Pons (tissue), 1 donor: ENCODE measurements around the gene SLFN12L.
"Not testable (repeated sequence)": the region's sequence is repeated elsewhere in the genome, so short reads cannot be mapped to it uniquely, and the experiment has no call there.

ENCODE experiments used
- DNase-seq: peaks from one replicate; pipeline ENCODE4 v3.0.0-alpha.2; 2016; ENCODE audit warnings: low spot score

Gene SLFN12L

GRCh38 chr17:35542990-35543389 lies 5.5 kb upstream of the SLFN12L start:
- no peak for DNase-seq

GRCh38 chr17:35541434-35541833 lies 4.0 kb upstream of the SLFN12L start:
- no peak for DNase-seq

- DNase-seq = peak; percentile 56
Observed at GRCh38 chr17:35540589-35541404, 3.3 kb upstream of the SLFN12L start.

- DNase-seq = no peak
Observed at GRCh38 chr17:35539659-35540026, 2.2 kb upstream of the SLFN12L start.

GRCh38 chr17:35536664-35537171 lies 760 bp downstream of the SLFN12L start:
- DNase-seq = no peak

GRCh38 chr17:35535406-35535805 lies 2.1 kb downstream of the SLFN12L start:
- not testable (repeated sequence) for DNase-seq

GRCh38 chr17:35534576-35535093 lies 2.8 kb downstream of the SLFN12L start:
- DNase-seq = no peak

GRCh38 chr17:35531160-35531559 lies 6.3 kb downstream of the SLFN12L start:
- no peak for DNase-seq

- DNase-seq = no peak
Observed at GRCh38 chr17:35529866-35530265, 7.6 kb downstream of the SLFN12L start.

GRCh38 chr17:35529326-35529725 lies 8.2 kb downstream of the SLFN12L start:
- not testable (repeated sequence) for DNase-seq

GRCh38 chr17:35523296-35523695 lies 14.2 kb downstream of the SLFN12L start:
- DNase-seq = no peak

- DNase-seq = not testable (repeated sequence)
Observed at GRCh38 chr17:35521654-35522256, 15.7 kb downstream of the SLFN12L start.

GRCh38 chr17:35521150-35521549 lies 16.3 kb downstream of the SLFN12L start:
- DNase-seq = no peak

- no peak for DNase-seq
Observed at GRCh38 chr17:35519906-35520442, 17.5 kb downstream of the SLFN12L start.

GRCh38 chr17:35519439-35519838 lies 18.0 kb downstream of the SLFN12L start:
- no peak for DNase-seq

- not testable (repeated sequence) for DNase-seq
Observed at GRCh38 chr17:35518431-35518830, 19.0 kb downstream of the SLFN12L start.

GRCh38 chr17:35515027-35515426 lies 22.5 kb downstream of the SLFN12L start:
- DNase-seq = no peak

GRCh38 chr17:35514564-35514963 lies 22.9 kb downstream of the SLFN12L start:
- no peak for DNase-seq

- no peak for DNase-seq
Observed at GRCh38 chr17:35510052-35510451, 27.4 kb downstream of the SLFN12L start.

- not testable (repeated sequence) for DNase-seq
Observed at GRCh38 chr17:35507714-35508113, 29.8 kb downstream of the SLFN12L start.

GRCh38 chr17:35499548-35499947 lies 37.9 kb downstream of the SLFN12L start:
- DNase-seq = no peak

- no peak for DNase-seq
Observed at GRCh38 chr17:35498448-35499178, 38.9 kb downstream of the SLFN12L start.
